NK-92 treated with Interleukin-12 subunit alpha and Interleukin-12 subunit beta, amount 100 ng/mL, for 24 hours (cell line): ENCODE measurements around the gene ARHGEF4.
A peak's percentile ranks its signal among the peaks of the same experiment; 100 is the strongest.
"Not testable (repeated sequence)": the region's sequence is repeated elsewhere in the genome, so short reads cannot be mapped to it uniquely, and the experiment has no call there.

ENCODE experiments used
- DNase-seq: peaks from one replicate; lab custom pipeline; 2025; lab: John Stamatoyannopoulos, UW

The ARHGEF4 gene

DNA sequence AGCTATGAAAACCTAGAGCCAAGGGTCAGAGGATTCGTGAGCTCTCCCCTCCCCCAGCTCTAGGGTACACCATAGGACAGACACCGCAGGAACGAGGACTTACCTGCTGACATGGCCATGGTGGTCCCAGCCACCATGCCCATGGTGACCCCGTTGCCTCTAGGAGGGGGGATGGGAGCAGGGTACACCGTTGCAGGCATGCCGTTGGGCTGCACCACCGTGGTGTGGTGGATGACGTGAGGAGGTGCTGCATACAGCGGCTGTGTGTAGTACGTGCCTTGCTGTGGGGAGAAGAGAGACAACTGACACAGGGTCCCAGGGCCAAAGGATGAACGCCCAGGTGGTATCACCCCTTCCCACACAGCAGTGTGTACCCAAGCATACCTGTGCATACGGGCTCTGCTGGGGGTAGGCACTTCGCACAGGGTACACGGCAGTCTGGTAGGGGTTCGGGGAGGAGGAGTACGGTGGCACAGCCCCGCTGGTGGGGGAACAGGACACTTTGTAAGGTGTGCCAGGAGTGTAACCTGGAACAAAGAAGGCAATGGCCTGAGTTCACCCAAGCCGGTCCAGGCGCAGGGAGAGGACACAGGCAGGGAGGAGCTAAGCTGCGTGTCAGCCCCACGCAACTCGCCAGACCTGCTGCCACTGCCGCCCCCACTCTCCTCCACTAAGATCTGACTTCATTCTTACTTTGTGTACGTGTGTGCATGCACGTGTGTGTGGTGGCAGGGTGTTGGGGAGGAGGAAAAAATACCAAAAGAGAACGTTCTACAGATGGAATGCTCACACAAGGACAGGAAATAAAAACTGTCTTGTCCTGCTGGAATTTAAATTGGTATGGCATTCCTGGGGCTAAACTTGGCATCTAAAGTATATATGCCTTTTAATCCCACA is 218.7 kb downstream of the ARHGEF4 start:
- DNase-seq: no peak

DNA sequence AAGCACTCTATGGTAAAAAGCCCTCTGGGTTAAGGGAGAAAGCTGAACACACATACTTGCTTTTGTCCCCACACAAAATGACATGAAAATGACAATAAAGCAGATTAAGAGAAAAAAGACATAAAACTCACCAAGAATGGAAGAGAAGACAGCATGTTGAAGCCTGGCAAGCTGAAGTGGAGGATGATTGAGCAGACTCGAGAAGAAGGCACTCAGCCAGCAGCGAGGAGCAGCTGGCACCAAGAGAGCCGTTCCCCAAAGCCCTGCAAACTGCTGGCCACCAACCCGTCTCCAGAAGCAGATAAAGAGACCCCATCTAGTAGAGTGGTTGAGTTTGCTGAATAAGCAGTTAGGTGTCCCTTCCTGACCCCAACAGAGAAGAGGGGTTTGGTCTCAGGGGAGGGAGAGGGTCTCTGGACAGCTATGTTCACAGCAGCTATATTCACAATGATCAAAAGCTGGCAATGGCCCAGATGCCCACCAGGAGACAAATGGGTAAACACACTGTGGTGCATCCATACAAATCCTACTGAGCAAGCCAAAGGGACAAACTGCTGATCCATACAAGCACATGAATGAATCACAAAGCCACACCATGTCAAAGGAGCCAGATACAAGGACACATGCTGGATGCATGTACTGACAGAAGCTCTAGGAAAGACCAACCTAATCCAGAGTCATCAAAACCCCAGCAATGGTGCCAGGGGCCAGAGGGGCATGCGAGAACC is 219.7 kb downstream of the ARHGEF4 start:
- no peak for DNase-seq

DNA sequence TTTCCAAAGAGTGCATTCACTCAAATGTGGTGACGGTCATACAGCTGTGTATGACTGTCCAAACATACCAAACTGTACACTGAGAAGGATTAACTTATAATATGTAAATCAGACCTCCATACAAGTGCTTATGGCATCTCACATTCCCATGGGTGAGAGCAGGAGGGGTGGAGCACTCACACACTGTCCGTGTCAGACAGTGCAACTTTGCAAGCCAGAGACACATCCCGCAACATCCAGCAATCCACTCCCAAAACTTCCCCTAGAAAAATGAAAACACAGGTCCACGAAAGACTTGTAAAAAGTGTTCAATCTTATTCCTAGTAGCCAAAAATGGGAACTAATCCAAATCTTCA is 220.2 kb downstream of the ARHGEF4 start:
- DNase-seq: no peak

DNA sequence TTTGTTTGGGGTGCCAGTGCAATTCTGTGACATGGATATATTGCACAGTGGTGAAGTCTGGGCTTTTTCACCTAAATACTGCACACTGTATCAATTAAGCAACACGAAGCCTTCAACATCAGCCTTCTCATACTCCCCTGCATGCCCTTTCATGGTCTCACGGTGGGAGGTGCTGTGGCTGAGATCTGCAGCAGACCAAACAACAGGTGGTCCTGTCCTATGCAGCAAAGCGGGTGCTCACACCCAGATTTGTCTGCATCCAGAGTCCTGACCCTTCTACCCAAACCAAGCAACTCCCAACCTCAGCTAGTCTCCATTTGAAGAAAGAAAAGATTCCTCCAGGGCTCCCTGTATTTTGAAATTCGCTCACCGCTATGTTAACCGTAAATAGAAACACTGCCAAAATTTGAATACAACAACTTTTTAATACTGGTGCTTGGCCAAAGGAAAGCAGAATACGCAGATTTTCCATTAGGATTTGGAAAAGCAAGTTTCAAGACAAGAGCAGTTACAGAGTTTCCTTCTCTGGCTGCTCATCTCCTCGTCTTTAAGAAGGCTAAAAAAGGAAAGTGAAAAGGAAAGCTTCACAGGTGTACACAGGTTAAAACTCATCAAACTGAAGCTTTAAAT is 221.6 kb downstream of the ARHGEF4 start:
- no peak for DNase-seq

GRCh38 chr2:131058920-131059319 is 222.2 kb downstream of the ARHGEF4 start:
- DNase-seq: no peak

- DNase-seq: no peak
These were observed 227.0 kb downstream of the ARHGEF4 start for GRCh38 chr2:131063501-131064283.

- DNase-seq: no peak
These were observed 228.1 kb downstream of the ARHGEF4 start for GRCh38 chr2:131064589-131065512.

GRCh38 chr2:131067465-131068125 is 230.9 kb downstream of the ARHGEF4 start:
- no peak for DNase-seq

GRCh38 chr2:131068172-131068571 is 231.5 kb downstream of the ARHGEF4 start:
- not testable (repeated sequence) for DNase-seq

DNA sequence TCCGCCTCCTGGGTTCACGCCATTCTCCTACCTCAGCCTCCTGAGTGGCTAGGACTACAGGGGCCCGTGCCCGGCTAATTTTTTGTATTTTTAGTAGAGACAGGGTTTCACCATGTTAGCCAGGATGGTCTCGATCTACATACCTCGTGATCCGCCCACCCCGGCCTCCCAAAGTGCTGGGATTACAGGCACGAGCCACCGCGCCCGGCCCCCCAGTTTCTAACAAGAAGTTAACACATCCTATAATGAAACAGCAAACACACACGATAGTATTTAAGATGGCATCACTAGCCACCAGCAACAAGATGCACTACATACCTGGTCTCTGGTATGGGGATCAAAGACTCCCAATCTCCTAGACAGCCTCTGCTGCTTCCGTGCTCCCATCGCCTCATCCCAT is 238.9 kb downstream of the ARHGEF4 start:
- not testable (repeated sequence) for DNase-seq

- DNase-seq: no peak
These were observed 240.0 kb downstream of the ARHGEF4 start for GRCh38 chr2:131076707-131077106.

DNA sequence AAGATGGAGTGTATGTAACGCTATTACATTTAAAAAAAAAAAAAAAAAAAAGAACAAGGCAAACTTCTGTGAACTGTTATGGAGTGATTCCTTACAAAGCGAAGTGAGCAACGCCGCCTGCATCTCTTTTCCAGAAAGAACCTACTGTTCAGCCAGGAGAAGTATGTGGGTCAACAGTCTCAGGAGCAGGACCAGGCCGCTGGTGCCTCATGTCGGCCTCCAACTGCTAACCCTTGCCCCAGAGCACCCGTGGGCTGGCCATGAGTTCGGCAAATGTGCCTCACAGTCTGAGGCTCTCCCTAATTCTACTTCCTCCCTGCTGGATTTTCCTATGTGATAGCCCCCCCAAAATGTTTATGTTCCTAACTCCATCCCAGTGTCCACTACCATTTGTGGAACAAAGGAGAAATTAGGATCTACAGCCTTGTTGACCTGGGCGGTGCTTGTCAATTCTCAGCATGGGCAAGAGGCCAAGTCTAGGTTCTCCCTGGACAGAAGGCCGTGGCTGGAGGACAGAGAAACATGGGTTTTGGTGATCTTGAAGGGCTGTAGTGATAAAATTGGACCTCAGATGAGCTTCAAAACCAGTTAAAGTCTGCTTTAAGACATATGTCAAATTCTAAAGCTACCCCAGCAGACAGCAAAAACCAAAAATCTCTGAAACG is 240.6 kb downstream of the ARHGEF4 start:
- DNase-seq: no peak

DNA sequence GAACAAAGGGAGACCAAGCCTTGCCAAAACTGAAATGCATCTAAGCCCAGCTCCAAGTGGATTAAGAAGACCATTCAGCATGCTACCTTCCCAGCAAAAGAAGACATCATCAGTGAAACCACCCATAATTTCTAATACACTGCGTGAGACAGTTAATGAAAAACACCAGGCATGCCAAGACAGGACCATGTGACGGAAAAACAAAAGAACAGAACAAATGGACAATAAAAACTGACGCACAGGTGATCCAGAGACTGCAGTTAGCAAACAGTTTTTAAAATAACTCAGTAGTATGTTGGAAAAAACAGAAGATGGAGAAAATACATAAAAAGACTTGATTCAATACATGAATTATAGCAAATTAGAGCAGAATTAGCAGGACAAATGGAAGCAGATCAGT is 241.3 kb downstream of the ARHGEF4 start:
- no peak for DNase-seq

DNA sequence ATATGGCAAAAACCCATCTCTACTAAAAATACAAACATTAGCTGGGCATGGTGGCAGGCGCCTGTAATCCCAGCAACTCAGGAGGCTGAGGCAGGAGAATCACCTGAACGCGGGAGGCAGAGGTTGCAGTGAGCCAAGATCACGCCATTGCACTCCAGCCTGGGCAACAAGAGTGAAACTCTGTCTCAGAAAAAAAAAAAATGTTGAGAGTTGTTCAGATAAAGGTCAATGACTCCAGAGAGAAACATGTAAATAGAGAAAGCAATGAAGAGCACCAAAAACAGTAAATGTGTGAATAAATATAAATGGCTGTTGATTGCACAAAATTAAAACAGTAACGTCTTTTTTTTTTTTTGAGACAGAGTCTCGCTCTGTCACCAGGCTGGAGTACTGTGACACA is 243.2 kb downstream of the ARHGEF4 start:
- DNase-seq: not testable (repeated sequence)

DNA sequence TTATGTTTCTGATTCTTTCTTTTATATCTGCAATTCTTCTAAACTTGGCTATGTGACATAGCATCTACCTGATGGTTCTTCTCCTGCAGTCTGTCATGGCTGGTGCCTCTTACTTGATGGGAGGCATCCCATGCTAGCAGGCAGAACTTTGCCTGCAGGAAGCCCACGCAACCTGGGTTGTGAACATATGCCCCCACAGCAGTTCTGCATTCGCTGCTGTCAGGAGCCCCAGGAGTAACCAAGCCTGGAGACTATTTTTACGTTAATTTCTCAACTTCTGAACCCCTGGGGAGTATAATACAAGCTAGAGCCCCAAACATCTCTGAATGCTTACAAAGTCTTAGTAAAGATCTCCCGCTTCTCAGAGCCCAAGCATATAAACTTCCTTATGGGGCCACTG is 244.5 kb downstream of the ARHGEF4 start:
- DNase-seq: no peak

GRCh38 chr2:131085646-131086045 is 248.9 kb downstream of the ARHGEF4 start:
- no peak for DNase-seq

GRCh38 chr2:131092458-131093005 is 255.8 kb downstream of the ARHGEF4 start:
- no peak for DNase-seq

GRCh38 chr2:131093006-131093695 is 256.4 kb downstream of the ARHGEF4 start, which contains the start of gene FAM168B:
Gene FAM168B (minus strand): TSS chr2:131093460. CDS start chr2:131082646, 10,814 bp downstream.
- DNase-seq: peak; percentile 76
